NCI-H2227 treated with DMSO at 0.1 percent for 48 hours (cell line): ENCODE results near the gene ACTR3C.
A peak's percentile ranks its signal among the peaks of the same experiment; 100 is the strongest.
"Not testable (repeated sequence)": the region's sequence is repeated elsewhere in the genome, so short reads cannot be mapped to it uniquely, and the experiment has no call there.

ENCODE experiments used
- DNase-seq: peaks from one replicate; lab custom pipeline; 2025; lab: John Stamatoyannopoulos, UW

Gene ACTR3C

GRCh38 chr7:150281681-150282403 is 41.5 kb downstream of the ACTR3C start:
- DNase-seq, result not testable (repeated sequence)

- DNase-seq, result not testable (repeated sequence)
These were observed 45.0 kb downstream of the ACTR3C start for GRCh38 chr7:150278383-150278782.

- DNase-seq, result peak; percentile 37
These were observed 47.1 kb downstream of the ACTR3C start for GRCh38 chr7:150276132-150276695.

- DNase-seq, result peak; percentile 9
These were observed 51.4 kb downstream of the ACTR3C start for GRCh38 chr7:150271898-150272297.

- DNase-seq, result not testable (repeated sequence)
These were observed 53.1 kb downstream of the ACTR3C start for GRCh38 chr7:150270101-150270824.

GRCh38 chr7:150268798-150269197 is 54.5 kb downstream of the ACTR3C start:
- DNase-seq, result not testable (repeated sequence)

- not testable (repeated sequence) for DNase-seq
These were observed 55.1 kb downstream of the ACTR3C start for GRCh38 chr7:150268287-150268686.

GRCh38 chr7:150266953-150267665 is 56.2 kb downstream of the ACTR3C start:
- not testable (repeated sequence) for DNase-seq

- DNase-seq, result peak; percentile 7
These were observed 60.7 kb downstream of the ACTR3C start for GRCh38 chr7:150262656-150263055.

GRCh38 chr7:150247745-150248144 is 75.6 kb downstream of the ACTR3C start:
- DNase-seq, result not testable (repeated sequence)

- not testable (repeated sequence) for DNase-seq
These were observed 78.1 kb downstream of the ACTR3C start for GRCh38 chr7:150245208-150245607.

- DNase-seq, result not testable (repeated sequence)
These were observed 80.4 kb downstream of the ACTR3C start for GRCh38 chr7:150242935-150243334.

GRCh38 chr7:150225444-150225843 is 97.9 kb downstream of the ACTR3C start:
- not testable (repeated sequence) for DNase-seq

- peak; percentile 7 for DNase-seq
These were observed 101.0 kb downstream of the ACTR3C start for GRCh38 chr7:150222083-150222972.

GRCh38 chr7:150220673-150221181 is 102.6 kb downstream of the ACTR3C start:
- DNase-seq, result not testable (repeated sequence)

- not testable (repeated sequence) for DNase-seq
These were observed 103.2 kb downstream of the ACTR3C start for GRCh38 chr7:150219941-150220658.

- DNase-seq, result not testable (repeated sequence)
These were observed 116.5 kb downstream of the ACTR3C start for GRCh38 chr7:150206848-150207247.

- not testable (repeated sequence) for DNase-seq
These were observed 117.5 kb downstream of the ACTR3C start for GRCh38 chr7:150205866-150206265.

GRCh38 chr7:150204577-150204976 is 118.8 kb downstream of the ACTR3C start:
- not testable (repeated sequence) for DNase-seq

GRCh38 chr7:150202894-150203293 is 120.5 kb downstream of the ACTR3C start:
- not testable (repeated sequence) for DNase-seq
